Liver (tissue), 3 donors: ENCODE results near the gene ZNF518A.

Experiments
- ATF3 ChIP-seq: IDR thresholded peaks from 2 replicates; pipeline ENCODE4 v1.6.1; 2016; ENCODE audit warnings: antibody characterized with exemption
- CTCF ChIP-seq: fragments of 150-350 bp; IDR thresholded peaks from 2 replicates; pipeline ENCODE4 v1.5.1; 2017; ENCODE audit warnings: improper control_type of control experiment, low read depth, low read length; ENCODE audit not compliant: missing input control
- EGR1 ChIP-seq, 2 donors: IDR thresholded peaks; 2 replicates each; pipeline ENCODE4 v1.6.1; 2016 to 2018; ENCODE audit warnings: antibody characterized with exemption in 2 of 2, low read depth in 2 of 2
- JUND ChIP-seq, 2 donors: IDR thresholded peaks; 2 replicates each; pipeline ENCODE4 v1.6.1; 2016; ENCODE audit warnings: antibody characterized with exemption in 2 of 2
- MAX ChIP-seq: IDR thresholded peaks from 2 replicates; pipeline ENCODE4 v1.6.1; 2016; ENCODE audit warnings: antibody characterized with exemption
- RAD21 ChIP-seq, 2 donors: IDR thresholded peaks; 2 replicates each; pipeline ENCODE4 v1.6.1; 2016; ENCODE audit warnings: antibody characterized with exemption in 2 of 2, mild to moderate bottlenecking in 2 of 2
- REST ChIP-seq: IDR thresholded peaks from 2 replicates; pipeline ENCODE4 v1.6.1; 2016; ENCODE audit warnings: antibody characterized with exemption, mild to moderate bottlenecking
- SP1 ChIP-seq: IDR thresholded peaks from 2 replicates; pipeline ENCODE4 v1.6.1; 2018; ENCODE audit warnings: antibody characterized with exemption, mild to moderate bottlenecking
- YY1 ChIP-seq: IDR thresholded peaks from 2 replicates; pipeline ENCODE4 v1.6.1; 2016; ENCODE audit warnings: antibody characterized with exemption, mild to moderate bottlenecking
- ZBTB33 ChIP-seq: IDR thresholded peaks from 2 replicates; pipeline ENCODE4 v1.6.1; 2016; ENCODE audit warnings: antibody characterized with exemption
- donor health status: healthy.
- donor health status: healthy.

- no peak for TF ChIP-seq ZBTB33
- TF ChIP-seq CTCF = no peak
- TF ChIP-seq SP1 = no peak
- no peak for TF ChIP-seq JUND (IDR thresholded peaks at IDR 0.05)
- TF ChIP-seq ATF3 = no peak
- TF ChIP-seq REST = no peak
- TF ChIP-seq EGR1 (IDR thresholded peaks at IDR 0.05; ENCODE audit: low read depth in 2 of 2) = no peak
- TF ChIP-seq YY1 = no peak
- no peak for TF ChIP-seq MAX
- TF ChIP-seq RAD21 (IDR thresholded peaks at IDR 0.05) = no peak
Measured at GRCh38 chr10:96082153-96082552, 47.9 kb upstream of the ZNF518A start.
